ENCODE results near the gene PTPRD.

DNA sequence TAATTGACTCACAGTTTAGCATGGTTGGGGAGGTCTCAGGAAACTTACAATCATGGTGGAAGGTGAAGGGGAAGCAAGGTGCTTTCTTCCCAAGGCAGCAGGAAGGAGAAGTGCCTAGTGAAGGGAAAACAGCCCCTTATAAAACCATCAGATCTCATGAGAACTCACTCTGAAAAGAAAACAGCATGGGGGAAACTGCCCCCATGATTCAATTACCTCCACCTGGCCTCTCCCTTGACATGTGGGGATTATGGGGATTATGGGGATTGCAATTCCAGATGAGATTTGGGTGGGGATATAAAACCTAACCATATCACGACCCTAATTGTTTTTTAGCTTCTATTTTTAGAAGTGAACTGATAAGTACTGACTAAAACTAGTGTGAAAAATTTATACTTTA lies 1435.7 kb downstream of the PTPRD start:
- TF ChIP-seq, protein P1, sequence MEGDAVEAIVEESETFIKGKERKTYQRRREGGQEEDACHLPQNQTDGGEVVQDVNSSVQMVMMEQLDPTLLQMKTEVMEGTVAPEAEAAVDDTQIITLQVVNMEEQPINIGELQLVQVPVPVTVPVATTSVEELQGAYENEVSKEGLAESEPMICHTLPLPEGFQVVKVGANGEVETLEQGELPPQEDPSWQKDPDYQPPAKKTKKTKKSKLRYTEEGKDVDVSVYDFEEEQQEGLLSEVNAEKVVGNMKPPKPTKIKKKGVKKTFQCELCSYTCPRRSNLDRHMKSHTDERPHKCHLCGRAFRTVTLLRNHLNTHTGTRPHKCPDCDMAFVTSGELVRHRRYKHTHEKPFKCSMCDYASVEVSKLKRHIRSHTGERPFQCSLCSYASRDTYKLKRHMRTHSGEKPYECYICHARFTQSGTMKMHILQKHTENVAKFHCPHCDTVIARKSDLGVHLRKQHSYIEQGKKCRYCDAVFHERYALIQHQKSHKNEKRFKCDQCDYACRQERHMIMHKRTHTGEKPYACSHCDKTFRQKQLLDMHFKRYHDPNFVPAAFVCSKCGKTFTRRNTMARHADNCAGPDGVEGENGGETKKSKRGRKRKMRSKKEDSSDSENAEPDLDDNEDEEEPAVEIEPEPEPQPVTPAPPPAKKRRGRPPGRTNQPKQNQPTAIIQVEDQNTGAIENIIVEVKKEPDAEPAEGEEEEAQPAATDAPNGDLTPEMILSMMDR (IDR thresholded peaks at IDR 0.05) = no peak
- no peak for TF ChIP-seq EZH2 (IDR thresholded peaks at IDR 0.05)
- TF ChIP-seq EZH2phosphoT487 (IDR thresholded peaks at IDR 0.05) = no peak

Data from neural progenitor cell (in vitro differentiated cells).